ENCODE measurements around the gene TRPC5OS. TPM values are rescaled to one million over a fixed set of nuclear protein-coding genes. Genes with fewer than 3 reads are reported as not detected.

TRPC5OS gene
- total RNA-seq, 1 experiment from 2014 or later: not detected

GRCh38 chrX:111869639-111870034, 6.3 kb upstream of the TRPC5OS start:
- H3K27ac Mint-ChIP-seq: peak overlapping the region; percentile 16; the same call in 1 of the 2 replicates
- no peak overlapping the region for H3K4me3 Mint-ChIP-seq
- ChIA-PET POLR2A (no interaction called here), CTCF (interaction anchor here (0.5 to 2.8 kb wide), 15 partner anchors 13 to 329 kb away, joined by 3 to 28 read pairs (median 5); no protein-coding TSS in a partner anchor)
- ATAC-seq (peak; percentile 96), DNase-seq (ENCODE audit: low spot score) (peak; percentile 19)
- H3K27me3 Mint-ChIP-seq (ENCODE audit: low read depth): no peaks in the 10 kb centered on the region; the same call in 1 of the 2 replicates
- H3K36me3 Mint-ChIP-seq: no peaks in the 10 kb centered on the region
- TF ChIP-seq, protein P1, sequence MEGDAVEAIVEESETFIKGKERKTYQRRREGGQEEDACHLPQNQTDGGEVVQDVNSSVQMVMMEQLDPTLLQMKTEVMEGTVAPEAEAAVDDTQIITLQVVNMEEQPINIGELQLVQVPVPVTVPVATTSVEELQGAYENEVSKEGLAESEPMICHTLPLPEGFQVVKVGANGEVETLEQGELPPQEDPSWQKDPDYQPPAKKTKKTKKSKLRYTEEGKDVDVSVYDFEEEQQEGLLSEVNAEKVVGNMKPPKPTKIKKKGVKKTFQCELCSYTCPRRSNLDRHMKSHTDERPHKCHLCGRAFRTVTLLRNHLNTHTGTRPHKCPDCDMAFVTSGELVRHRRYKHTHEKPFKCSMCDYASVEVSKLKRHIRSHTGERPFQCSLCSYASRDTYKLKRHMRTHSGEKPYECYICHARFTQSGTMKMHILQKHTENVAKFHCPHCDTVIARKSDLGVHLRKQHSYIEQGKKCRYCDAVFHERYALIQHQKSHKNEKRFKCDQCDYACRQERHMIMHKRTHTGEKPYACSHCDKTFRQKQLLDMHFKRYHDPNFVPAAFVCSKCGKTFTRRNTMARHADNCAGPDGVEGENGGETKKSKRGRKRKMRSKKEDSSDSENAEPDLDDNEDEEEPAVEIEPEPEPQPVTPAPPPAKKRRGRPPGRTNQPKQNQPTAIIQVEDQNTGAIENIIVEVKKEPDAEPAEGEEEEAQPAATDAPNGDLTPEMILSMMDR (IDR thresholded peaks at IDR 0.05): peak; percentile 46
- TF ChIP-seq NFYB (CRISPR knock-in tag; conservative IDR thresholded peaks at IDR 0.05; ENCODE audit: low read depth): no peak
- H3K4me1 Mint-ChIP-seq: peaks cover 16% of the 10 kb centered on the region
- H3K9me3 Mint-ChIP-seq: no peaks in the 10 kb centered on the region

DNA sequence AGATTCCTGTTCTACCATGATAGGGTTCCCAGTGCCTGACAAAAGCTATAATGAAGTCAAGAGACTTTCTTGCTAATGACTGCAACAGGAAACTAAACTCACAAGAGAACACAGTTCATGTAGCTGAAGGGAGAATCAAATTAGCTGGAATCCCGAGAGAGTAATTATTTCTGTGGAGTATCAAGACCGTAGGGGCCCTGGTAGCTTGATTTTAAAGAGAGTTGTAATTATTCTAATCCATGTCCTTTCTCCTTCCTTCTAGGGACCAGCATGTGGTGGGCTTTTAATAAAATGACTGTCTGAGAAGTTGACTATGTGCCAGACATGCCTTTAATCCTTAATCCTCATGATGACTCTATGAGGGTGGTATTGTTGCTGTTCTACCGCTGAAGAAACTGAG, 1.7 kb upstream of the TRPC5OS start:
- Mint-ChIP-seq H3K4me1 (peaks cover 3% of the 10 kb centered on the region), H3K9me3 (no peaks in the 10 kb centered on the region), H3K27ac (no peak overlapping the region), H3K36me3 (no peaks in the 10 kb centered on the region), H3K27me3 (ENCODE audit: low read depth) (no peaks in the 10 kb centered on the region; the same call in 1 of the 2 replicates), H3K4me3 (no peak overlapping the region)
- TF ChIP-seq ELF4 (CRISPR knock-in tag; IDR thresholded peaks at IDR 0.05; ENCODE audit: low read depth): no peak
- no peak for TF ChIP-seq ZNF416 (CRISPR knock-in tag; IDR thresholded peaks at IDR 0.05)
- no peak for TF ChIP-seq ZNF512 (CRISPR knock-in tag; IDR thresholded peaks at IDR 0.05; ENCODE audit: borderline replicate concordance)
- no peak for TF ChIP-seq CREM (CRISPR knock-in tag; IDR thresholded peaks at IDR 0.05)
- no peak for TF ChIP-seq NFE2L1 (CRISPR knock-in tag; IDR thresholded peaks at IDR 0.05)
- TF ChIP-seq, protein P2, sequence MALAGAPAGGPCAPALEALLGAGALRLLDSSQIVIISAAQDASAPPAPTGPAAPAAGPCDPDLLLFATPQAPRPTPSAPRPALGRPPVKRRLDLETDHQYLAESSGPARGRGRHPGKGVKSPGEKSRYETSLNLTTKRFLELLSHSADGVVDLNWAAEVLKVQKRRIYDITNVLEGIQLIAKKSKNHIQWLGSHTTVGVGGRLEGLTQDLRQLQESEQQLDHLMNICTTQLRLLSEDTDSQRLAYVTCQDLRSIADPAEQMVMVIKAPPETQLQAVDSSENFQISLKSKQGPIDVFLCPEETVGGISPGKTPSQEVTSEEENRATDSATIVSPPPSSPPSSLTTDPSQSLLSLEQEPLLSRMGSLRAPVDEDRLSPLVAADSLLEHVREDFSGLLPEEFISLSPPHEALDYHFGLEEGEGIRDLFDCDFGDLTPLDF (CRISPR knock-in tag; IDR thresholded peaks at IDR 0.05): no peak
- TF ChIP-seq, protein P1 (IDR thresholded peaks at IDR 0.05): no peak
- TF ChIP-seq RORB (CRISPR knock-in tag; IDR thresholded peaks at IDR 0.05): no peak
- TF ChIP-seq GTF2I (CRISPR knock-in tag; conservative IDR thresholded peaks at IDR 0.05): no peak
- TF ChIP-seq ZBTB21 (CRISPR knock-in tag; IDR thresholded peaks at IDR 0.05; ENCODE audit: borderline replicate concordance): no peak
- TF ChIP-seq ZNF232 (CRISPR knock-in tag; IDR thresholded peaks at IDR 0.05): no peak
- TF ChIP-seq ZSCAN18 (CRISPR knock-in tag; IDR thresholded peaks at IDR 0.05): no peak
- TF ChIP-seq MXD4 (CRISPR knock-in tag; IDR thresholded peaks at IDR 0.05; ENCODE audit: borderline replicate concordance): no peak
- TF ChIP-seq SMAD3 (CRISPR knock-in tag; IDR thresholded peaks at IDR 0.05; ENCODE audit: borderline replicate concordance): no peak
- TF ChIP-seq NR1H2 (CRISPR knock-in tag; IDR thresholded peaks at IDR 0.05): no peak
- TF ChIP-seq RELA (CRISPR knock-in tag; IDR thresholded peaks at IDR 0.05; ENCODE audit: borderline replicate concordance): no peak
- TF ChIP-seq, protein P3, sequence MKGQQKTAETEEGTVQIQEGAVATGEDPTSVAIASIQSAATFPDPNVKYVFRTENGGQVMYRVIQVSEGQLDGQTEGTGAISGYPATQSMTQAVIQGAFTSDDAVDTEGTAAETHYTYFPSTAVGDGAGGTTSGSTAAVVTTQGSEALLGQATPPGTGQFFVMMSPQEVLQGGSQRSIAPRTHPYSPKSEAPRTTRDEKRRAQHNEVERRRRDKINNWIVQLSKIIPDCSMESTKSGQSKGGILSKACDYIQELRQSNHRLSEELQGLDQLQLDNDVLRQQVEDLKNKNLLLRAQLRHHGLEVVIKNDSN (CRISPR knock-in tag; IDR thresholded peaks at IDR 0.05): no peak
- no peak for TF ChIP-seq ATF1 (CRISPR knock-in tag; IDR thresholded peaks at IDR 0.05)
- ChIA-PET POLR2A (no interaction called here), CTCF (no interaction called here)
- no peak for ATAC-seq
- DNase-seq (ENCODE audit: low spot score): no peak
